PC-3 (cell line): ENCODE results near the gene CERS6. TPM values are rescaled to one million over a fixed set of nuclear protein-coding genes. Genes with fewer than 3 reads are reported as not detected.

Experiments
- ATAC-seq: fragments of 200-7000 bp; cut with Tn5 transposase; 2 replicates; pipeline ENCODE4 v1.9.1; 2020; ENCODE audit warnings: mild to moderate bottlenecking, moderate library complexity
- BruUV-seq: library from RNA; stranded (reverse); fragments of 400-500 nt; replicated peaks from 2 replicates; lab custom pipeline; 2021; lab: Mats Ljungman, UMichigan
- CTCF ChIA-PET: fragments of 300-600 bp; sonication (Branson Sonifier 250); formaldehyde crosslinking; loops from one replicate; lab custom pipeline; 2022; ENCODE audit warnings: antibody characterized with exemption; lab: Charles Lee
- POLR2A ChIA-PET: fragments of 300-600 bp; sonication (Branson Sonifier 250); formaldehyde crosslinking; loops from one replicate; lab custom pipeline; 2022; ENCODE audit warnings: antibody characterized with exemption; ENCODE audit not compliant: unreplicated experiment; lab: Charles Lee
- DNase-seq: peaks from one replicate; pipeline ENCODE4 v3.0.0-alpha.2; 2015
- H2AFZ ChIP-seq: fragments of 300-600 bp; sonication (generic); 2 replicates; pipeline ENCODE4 v1.6.0; 2016; ENCODE audit warnings: antibody characterized with exemption, low read length
- H3F3A ChIP-seq: fragments of 300-600 bp; sonication (generic); one replicate; pipeline ENCODE4 v1.6.0; 2017; ENCODE audit warnings: antibody characterized with exemption, low read length, control low read depth, mild to moderate bottlenecking; ENCODE audit not compliant: unreplicated experiment
- H3K27ac ChIP-seq: fragments of 300-600 bp; sonication (generic); 2 replicates; pipeline ENCODE4 v1.5.1; 2016; ENCODE audit warnings: mild to moderate bottlenecking, low read length
- H3K27me3 ChIP-seq: fragments of 300-600 bp; sonication (generic); 2 replicates; pipeline ENCODE4 v1.6.1; 2016; ENCODE audit warnings: low read length, mixed read lengths
- H3K36me3 ChIP-seq: fragments of 300-600 bp; sonication (generic); 2 replicates; pipeline ENCODE4 v1.6.1; 2016; ENCODE audit warnings: low read depth, mixed run types, low read length, mixed read lengths
- H3K4me1 ChIP-seq: fragments of 300-600 bp; sonication (generic); 2 replicates; pipeline ENCODE4 v1.5.1; 2016; ENCODE audit warnings: low read length; ENCODE audit not compliant: insufficient read depth
- H3K4me2 ChIP-seq: fragments of 300-600 bp; sonication (generic); 2 replicates; pipeline ENCODE4 v1.6.0; 2016; ENCODE audit warnings: low read length
- H3K4me3 ChIP-seq: fragments of 300-600 bp; sonication (generic); 2 replicates; pipeline ENCODE4 v1.5.1; 2016; ENCODE audit warnings: mild to moderate bottlenecking, low read length, mixed read lengths
- H3K79me2 ChIP-seq: fragments of 300-600 bp; sonication (generic); 2 replicates; pipeline ENCODE4 v1.6.1; 2017; ENCODE audit warnings: low read length, mixed read lengths
- H3K9ac ChIP-seq: fragments of 300-600 bp; sonication (generic); 2 replicates; pipeline ENCODE4 v1.6.0; 2016; ENCODE audit warnings: mild to moderate bottlenecking, low read length
- H3K9me2 ChIP-seq: fragments of 300-600 bp; sonication (generic); replicated peaks from 2 replicates; pipeline ENCODE4 v1.6.1; 2016; ENCODE audit warnings: mixed run types, low read length, mixed read lengths
- H3K9me3 ChIP-seq: fragments of 300-600 bp; sonication (generic); 2 replicates; pipeline ENCODE4 v1.6.1; 2016; ENCODE audit warnings: low read length, mixed read lengths
- H4K20me1 ChIP-seq: fragments of 300-600 bp; sonication (generic); 2 replicates; pipeline ENCODE4 v1.6.1; 2016; ENCODE audit warnings: low read length, mixed read lengths
- EZH2 ChIP-seq: fragments of 300-600 bp; sonication (generic); IDR thresholded peaks from one replicate; pipeline ENCODE4 v1.6.1; 2017; ENCODE audit warnings: antibody characterized with exemption, mild to moderate bottlenecking, low read length; ENCODE audit not compliant: unreplicated experiment
- EZH2phosphoT487 ChIP-seq: fragments of 300-600 bp; sonication (generic); IDR thresholded peaks from 2 replicates; pipeline ENCODE4 v1.6.1; 2018; ENCODE audit warnings: mild to moderate bottlenecking, antibody characterized with exemption, low read length, borderline replicate concordance
- intact Hi-C: fragments of 100-400 bp; cut with micrococcal nuclease; formaldehyde crosslinking; loops from 2 replicates; pipeline ENCODE4 v1.9.0; 2023
- total RNA-seq: library from RNA; depleted of rRNA; stranded (reverse); fragments of >200 nt; gene quantifications from 2 replicates; pipeline ENCODE4 v1.2.3, GENCODE V29; 2014
- TF ChIP-seq, protein P1 (sequence below): fragments of 300-600 bp; sonication (generic); conservative IDR thresholded peaks from 2 replicates; pipeline ENCODE4 v1.5.1; 2017; ENCODE audit warnings: antibody characterized with exemption, low read depth, mild to moderate bottlenecking, low read length

CERS6 gene
- total RNA-seq, 1 experiment from 2014 or later, result 24.2 TPM

DNA sequence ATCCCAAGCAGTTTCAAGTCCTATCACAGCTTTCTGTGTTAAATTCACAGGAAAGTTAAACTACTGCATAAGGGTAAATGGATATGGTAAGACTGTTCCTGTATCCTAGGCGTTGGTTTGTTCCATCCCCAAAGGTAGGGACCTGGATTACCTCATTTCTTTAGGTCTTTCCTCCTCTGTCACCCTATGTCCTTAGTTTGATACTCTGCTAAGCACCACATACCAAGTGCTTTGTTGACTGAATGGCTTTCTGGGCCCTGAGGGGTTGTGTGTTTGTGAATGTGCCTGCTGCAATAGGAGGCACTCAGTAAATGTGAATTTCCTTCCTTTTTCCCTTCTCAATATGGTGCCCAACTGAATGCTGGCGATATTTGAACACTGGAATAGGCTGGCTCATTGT, 354.2 kb downstream of the CERS6 start:
- Histone ChIP-seq H3K9me2 (no peaks in the 10 kb centered on the region), H2AFZ (no peak overlapping the region), H3K36me3 (no peaks in the 10 kb centered on the region), H3K9ac (no peak overlapping the region), H3K4me1 (no peaks in the 10 kb centered on the region), H3K27ac (no peak overlapping the region), H3F3A (no peaks in the 10 kb centered on the region), H3K27me3 (no peaks in the 10 kb centered on the region), H4K20me1 (no peaks in the 10 kb centered on the region), H3K9me3 (no peaks in the 10 kb centered on the region), H3K4me3 (no peak overlapping the region), H3K79me2 (no peaks in the 10 kb centered on the region), H3K4me2 (no peak overlapping the region)
- DNase-seq (no peak), ATAC-seq (no peak)
- CTCF ChIA-PET, result no interaction called here
- intact Hi-C loops, result no loop called here
- TF ChIP-seq, protein P1, sequence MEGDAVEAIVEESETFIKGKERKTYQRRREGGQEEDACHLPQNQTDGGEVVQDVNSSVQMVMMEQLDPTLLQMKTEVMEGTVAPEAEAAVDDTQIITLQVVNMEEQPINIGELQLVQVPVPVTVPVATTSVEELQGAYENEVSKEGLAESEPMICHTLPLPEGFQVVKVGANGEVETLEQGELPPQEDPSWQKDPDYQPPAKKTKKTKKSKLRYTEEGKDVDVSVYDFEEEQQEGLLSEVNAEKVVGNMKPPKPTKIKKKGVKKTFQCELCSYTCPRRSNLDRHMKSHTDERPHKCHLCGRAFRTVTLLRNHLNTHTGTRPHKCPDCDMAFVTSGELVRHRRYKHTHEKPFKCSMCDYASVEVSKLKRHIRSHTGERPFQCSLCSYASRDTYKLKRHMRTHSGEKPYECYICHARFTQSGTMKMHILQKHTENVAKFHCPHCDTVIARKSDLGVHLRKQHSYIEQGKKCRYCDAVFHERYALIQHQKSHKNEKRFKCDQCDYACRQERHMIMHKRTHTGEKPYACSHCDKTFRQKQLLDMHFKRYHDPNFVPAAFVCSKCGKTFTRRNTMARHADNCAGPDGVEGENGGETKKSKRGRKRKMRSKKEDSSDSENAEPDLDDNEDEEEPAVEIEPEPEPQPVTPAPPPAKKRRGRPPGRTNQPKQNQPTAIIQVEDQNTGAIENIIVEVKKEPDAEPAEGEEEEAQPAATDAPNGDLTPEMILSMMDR, result no peak
- no peak for TF ChIP-seq EZH2
- TF ChIP-seq EZH2phosphoT487, result no peak
- POLR2A ChIA-PET, result no interaction called here
- BruUV-seq, result no TSS peak

DNA sequence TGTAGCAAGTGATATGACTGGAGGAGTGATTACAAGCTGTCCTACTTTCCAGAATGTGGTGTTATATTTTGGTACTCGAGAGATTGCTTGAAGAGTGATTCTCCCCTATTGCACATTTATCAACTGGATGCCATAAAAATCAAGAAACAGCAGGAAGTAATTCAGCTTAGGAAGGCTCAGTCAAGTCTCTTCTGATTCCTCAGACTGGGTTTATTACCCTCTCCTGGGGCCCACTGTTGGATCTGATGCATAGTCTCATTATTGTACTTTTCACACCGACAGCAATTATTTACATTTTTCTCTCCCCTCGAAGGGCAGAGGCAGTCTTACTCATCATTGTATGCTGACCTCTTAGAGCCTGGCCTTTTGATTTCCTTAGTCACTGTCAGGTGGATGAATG, 355.6 kb downstream of the CERS6 start:
- no peaks in the 10 kb centered on the region for H3K4me1 ChIP-seq
- no peaks in the 10 kb centered on the region for H3F3A ChIP-seq
- no peak overlapping the region for H3K9ac ChIP-seq
- no peaks in the 10 kb centered on the region for H3K79me2 ChIP-seq
- H3K4me3 ChIP-seq, result no peak overlapping the region
- H3K4me2 ChIP-seq, result no peak overlapping the region
- TF ChIP-seq EZH2, result no peak
- TF ChIP-seq EZH2phosphoT487, result no peak
- TF ChIP-seq, protein P1, result no peak
- ChIA-PET POLR2A (no interaction called here), CTCF (no interaction called here)
- DNase-seq (no peak), ATAC-seq (no peak)
- H3K27me3 ChIP-seq, result no peaks in the 10 kb centered on the region
- intact Hi-C loops, result no loop called here
- H3K9me2 ChIP-seq, result no peaks in the 10 kb centered on the region
- no peak overlapping the region for H2AFZ ChIP-seq
- BruUV-seq, result no TSS peak
- no peak overlapping the region for H3K27ac ChIP-seq
- no peaks in the 10 kb centered on the region for H3K36me3 ChIP-seq
- no peaks in the 10 kb centered on the region for H3K9me3 ChIP-seq
- H4K20me1 ChIP-seq, result no peaks in the 10 kb centered on the region

GRCh38 chr2:168814046-168814445, 358.0 kb downstream of the CERS6 start:
- Histone ChIP-seq H3K36me3 (no peaks in the 10 kb centered on the region), H3K9me3 (no peaks in the 10 kb centered on the region), H3F3A (no peaks in the 10 kb centered on the region), H3K27me3 (no peaks in the 10 kb centered on the region), H3K9ac (no peak overlapping the region), H3K27ac (no peak overlapping the region), H3K9me2 (no peaks in the 10 kb centered on the region), H3K4me3 (no peak overlapping the region), H3K79me2 (no peaks in the 10 kb centered on the region), H3K4me2 (no peak overlapping the region), H3K4me1 (no peaks in the 10 kb centered on the region), H4K20me1 (no peaks in the 10 kb centered on the region), H2AFZ (no peak overlapping the region)
- ATAC-seq (0 out of 2 replicates have a peak, but pooled peaks have one; percentile 8), DNase-seq (peak; percentile 12)
- CTCF ChIA-PET, result no interaction called here
- no TSS peak for BruUV-seq
- TF ChIP-seq, protein P1, result no peak
- TF ChIP-seq EZH2phosphoT487 (no peak), EZH2 (no peak)
- POLR2A ChIA-PET, result no interaction called here
- intact Hi-C loops, result no loop called here
